COR-L47 (cell line): ENCODE results near the gene PGAM5.
"Not testable (repeated sequence)": the region's sequence is repeated elsewhere in the genome, so short reads cannot be mapped to it uniquely, and the experiment has no call there.

ENCODE experiments used
- DNase-seq: peaks from one replicate; lab custom pipeline; 2025; lab: John Stamatoyannopoulos, UW

Gene PGAM5

DNA sequence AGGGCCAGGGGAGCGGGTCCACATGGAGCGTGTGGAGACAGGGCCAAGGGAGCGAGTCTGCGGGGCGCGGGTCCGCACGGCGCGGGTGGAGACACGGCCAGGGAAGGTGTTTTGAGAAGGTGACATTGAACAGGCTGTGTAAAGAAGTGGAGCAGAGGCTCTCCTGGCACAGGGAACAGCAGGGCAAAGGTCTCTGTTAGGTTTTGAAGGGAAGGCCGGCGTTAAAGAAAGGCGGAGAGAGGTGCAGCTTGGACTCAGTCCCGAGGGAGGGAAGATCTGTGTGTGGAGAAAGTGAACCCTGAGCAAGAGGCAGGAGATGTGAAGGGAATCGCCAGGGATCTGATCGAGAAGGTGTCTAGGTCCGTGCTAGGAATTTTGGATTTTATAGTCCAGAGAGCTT is 21.4 kb upstream of the PGAM5 start:
- DNase-seq: no peak

DNA sequence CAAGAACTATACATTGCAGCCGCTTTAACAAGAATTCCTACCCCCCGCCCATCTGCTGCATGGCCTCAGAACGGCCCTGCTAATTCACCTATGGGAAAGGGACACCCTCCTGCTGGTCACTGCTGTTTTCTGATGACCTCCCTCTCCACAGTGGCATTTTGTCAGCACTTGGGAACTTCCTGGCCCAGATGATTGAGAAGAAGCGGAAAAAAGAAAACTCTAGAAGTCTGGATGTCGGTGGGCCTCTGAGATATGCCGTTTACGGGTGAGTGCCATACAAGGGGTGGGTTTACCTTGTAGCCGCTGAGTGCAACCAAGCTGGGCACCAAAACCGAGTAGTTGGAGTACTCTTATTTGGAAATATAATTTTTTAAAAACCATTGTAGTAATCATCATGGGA is 20.5 kb upstream of the PGAM5 start:
- DNase-seq: no peak

GRCh38 chr12:132692030-132692429 is 18.6 kb upstream of the PGAM5 start:
- DNase-seq: not testable (repeated sequence)

DNA sequence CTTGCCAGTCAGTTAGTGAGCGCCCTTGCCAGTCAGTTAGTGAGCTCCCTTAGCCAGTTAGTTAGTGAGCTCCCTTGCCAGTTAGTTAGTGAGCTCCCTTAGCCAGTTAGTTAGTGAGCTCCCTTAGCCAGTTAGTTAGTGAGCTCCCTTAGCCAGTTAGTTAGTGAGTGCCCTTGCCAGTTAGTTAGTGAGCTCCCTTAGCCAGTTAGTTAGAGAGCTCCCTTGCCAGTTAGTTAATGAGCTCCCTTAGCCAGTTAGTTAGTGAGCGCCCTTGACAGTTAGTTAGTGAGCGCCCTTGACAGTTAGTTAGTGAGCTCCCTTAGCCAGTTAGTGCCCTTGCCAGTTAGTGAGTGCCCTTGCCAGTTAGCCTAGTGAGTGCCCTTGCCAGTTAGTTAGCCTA is 15.8 kb upstream of the PGAM5 start:
- not testable (repeated sequence) for DNase-seq

DNA sequence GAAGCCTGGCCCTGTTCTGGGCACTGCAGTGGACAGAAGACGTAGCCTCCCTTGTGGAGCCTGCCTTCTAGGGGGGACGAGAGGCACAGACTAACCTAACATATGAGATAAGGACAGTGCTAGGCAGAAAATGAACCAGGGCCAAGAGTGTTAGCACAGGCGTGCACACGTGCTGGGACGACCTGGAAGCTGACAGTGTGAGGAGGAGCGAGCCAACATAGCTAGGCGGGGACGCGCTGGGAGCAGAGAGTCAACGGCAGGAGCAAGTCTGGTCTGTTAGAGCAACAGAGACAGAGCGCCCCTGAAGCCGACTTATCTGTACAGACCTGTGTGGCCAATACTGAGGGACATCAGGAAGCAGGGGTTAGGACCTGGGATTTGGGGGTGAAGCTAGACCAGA is 15.2 kb upstream of the PGAM5 start:
- no peak for DNase-seq

DNA sequence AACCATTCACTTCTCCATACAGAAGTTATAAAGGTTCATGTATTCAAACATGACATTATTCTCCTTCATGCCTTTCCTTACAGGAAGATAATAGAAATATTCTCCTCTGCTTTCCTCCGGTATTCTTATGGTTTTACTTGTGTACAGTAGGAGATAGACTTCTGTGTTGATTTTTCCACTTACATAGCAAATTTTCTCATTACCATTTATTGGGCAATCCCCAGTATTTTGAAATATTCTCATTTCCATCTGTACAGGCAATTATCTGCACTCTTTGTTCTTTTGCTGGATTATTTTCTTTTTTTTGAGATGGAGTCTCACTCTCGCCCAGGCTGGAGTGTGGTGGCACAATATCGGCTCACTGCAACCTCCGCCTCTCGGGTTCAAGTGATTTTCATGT is 12.3 kb upstream of the PGAM5 start:
- DNase-seq: no peak

DNA sequence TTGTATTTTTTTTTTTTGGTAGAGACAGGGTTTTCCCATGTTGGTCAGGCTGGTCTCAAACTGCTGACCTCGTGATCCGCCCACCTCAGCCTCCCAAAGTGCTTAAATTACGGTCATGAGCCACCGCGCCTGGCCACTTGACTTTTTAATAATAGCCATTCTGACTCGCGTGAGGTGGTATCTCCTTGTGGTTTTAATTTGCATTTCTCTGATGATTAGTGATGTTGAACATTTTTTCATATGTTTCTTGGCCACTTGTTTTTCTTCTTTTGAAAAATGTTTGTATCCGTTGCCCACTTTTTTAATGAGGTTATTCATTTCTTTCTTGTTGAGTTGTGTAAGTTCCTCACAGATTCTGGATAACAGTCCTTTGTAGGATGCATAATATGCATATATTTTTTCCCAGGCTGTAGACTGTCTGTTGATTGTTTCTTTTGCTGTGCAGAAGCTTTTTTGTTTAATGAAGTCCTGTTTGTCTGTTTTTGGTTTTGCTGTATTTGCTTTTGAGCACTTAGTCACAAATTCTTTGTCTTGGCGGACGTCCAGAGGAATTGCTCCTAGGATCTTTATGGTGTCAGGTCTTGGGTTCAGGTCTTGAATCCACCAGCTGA is 10.3 kb upstream of the PGAM5 start:
- DNase-seq: no peak

DNA sequence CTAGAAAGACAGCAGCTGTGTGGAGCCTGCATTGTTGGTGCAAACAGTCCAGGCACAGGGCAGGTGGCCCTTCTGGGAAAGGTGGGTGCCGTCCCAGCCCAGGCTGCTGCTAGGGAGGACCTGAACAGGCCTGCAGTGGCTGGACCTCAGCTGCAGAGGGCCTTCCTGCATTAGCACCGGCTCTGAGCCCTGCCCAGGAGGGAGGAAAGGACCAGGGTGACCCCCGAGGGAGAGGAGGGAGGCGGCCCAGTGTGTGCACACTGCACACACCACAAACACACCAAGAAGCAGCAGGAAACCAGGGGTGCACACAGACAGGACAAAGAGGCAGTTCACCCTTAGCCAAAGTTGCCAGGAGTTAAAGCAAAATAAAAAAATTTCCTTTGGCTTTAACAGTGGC is 8.0 kb upstream of the PGAM5 start:
- no peak for DNase-seq

GRCh38 chr12:132703641-132704040 is 7.0 kb upstream of the PGAM5 start:
- DNase-seq: no peak

GRCh38 chr12:132707241-132707640 is 3.4 kb upstream of the PGAM5 start:
- no peak for DNase-seq

GRCh38 chr12:132708150-132708549 is 2.5 kb upstream of the PGAM5 start:
- no peak for DNase-seq

DNA sequence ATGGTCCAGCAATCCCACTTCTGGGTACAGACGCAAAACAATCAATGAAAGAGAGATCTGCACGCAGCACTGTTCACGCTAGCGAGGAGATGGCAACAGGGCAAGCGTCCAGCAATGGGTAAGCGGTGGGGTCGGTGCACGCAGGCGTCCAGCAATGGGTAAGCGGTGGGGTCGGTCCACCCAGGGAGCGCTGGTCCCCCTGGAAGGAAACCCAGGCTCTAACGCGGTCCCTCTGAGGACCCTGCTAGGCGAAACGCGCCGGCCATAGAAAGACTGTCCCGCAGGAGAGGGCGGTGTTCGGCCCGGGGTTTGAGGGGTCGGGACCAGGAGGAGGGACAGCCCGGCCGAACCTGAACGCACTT is 618 bp upstream of the PGAM5 start:
- DNase-seq: no peak

- DNase-seq: no peak
Observed at GRCh38 chr12:132711080-132711843, 620 bp downstream of the PGAM5 start.

GRCh38 chr12:132713123-132713522 is 2.5 kb downstream of the PGAM5 start:
- no peak for DNase-seq

GRCh38 chr12:132715874-132716273 is 5.2 kb downstream of the PGAM5 start:
- DNase-seq: no peak

DNA sequence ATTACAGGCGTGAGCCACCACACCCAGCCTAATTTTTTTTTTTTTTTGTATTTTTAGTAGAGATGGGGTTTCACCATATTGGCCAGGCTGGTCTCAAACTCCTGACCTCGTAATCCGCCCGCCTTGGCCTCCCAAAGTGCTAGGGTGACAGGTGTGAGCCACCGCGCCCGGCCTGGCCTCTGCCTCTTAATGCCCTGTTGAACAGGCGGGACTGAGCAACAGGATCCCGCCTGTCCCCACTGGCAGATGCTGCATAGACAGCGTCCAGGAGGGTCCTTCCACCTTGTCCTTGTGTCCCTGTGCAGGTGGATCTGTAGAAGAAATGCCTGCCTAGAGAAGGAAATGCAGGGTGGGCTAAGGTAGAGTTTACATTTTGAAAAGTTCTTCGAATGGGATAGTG is 5.7 kb downstream of the PGAM5 start:
- no peak for DNase-seq

DNA sequence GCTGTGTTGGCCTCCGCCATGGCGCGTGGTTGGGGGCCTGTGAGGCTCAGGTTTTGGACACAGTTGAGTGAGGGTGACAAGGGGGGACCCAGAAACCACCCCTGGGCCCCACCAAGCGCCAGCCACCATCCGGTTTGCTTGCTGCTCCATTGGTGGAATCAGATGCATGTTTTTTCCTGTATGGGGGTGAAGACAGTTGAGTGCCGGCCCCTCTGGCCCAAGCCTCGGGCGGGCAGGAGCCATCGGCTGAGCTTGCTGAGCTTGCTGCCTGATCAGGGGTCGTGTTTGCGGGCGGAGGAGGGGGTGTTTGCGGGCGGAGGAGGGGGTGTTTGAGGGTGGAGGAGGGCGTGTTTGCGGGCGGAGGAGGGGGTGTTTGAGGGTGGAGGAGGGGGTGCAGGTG is 6.4 kb downstream of the PGAM5 start:
- DNase-seq: no peak

DNA sequence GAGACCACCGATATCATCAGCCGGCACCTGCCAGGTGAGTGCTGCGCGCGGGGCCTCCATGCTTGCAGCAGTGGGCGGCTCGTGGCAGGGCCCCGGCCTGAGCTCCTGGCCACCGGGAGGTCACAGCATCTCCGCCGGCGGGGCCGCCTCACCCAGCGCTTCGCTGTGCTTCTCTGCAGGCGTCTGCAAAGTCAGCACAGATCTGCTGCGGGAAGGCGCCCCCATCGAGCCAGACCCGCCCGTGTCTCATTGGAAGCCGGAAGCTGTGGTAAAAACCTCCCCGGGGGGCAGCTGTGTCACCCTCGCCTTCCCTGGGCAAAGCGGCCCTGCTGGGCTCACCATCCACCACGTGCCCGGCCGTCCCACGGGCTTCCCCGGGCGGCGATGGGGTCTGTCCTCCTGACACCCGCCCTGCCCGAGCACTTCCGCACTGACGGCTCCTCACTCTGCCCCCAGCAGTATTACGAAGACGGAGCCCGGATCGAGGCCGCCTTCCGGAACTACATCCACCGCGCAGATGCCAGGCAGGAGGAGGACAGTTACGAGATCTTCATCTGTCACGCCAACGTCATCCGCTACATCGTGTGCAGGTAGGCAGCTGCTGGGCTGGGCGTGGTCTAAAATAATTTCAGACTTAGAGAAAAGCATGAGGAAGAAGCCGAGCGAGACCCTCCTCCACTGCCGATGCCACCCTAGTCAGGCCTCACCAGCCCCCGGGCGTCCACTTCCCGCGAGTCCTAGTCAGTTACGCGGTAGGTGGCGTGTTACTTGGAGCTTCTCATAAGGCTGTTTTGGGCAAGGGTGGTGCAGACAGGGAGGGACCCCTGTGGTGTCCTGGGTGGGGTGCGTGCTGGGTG is 7.1 kb downstream of the PGAM5 start:
- no peak for DNase-seq

DNA sequence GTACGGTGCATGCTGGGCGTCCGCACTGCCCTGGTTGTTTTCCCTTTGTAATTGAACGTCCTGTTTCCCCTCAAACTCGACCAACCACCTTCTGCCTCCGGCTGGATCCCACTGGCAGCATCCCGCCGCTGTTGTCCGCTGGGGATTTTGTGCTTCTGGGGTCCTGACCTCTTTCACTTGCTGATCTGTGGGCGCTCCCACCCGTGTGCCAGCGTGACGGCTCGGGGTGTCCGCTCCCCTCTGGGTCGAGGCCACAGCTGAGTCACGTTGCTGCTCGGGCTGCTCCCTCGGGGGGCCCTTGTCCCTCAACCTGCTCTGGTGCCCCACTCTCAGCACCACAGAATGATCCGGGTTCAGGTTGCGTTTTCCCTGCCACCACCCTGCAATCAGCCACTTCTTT is 8.0 kb downstream of the PGAM5 start:
- no peak for DNase-seq

DNA sequence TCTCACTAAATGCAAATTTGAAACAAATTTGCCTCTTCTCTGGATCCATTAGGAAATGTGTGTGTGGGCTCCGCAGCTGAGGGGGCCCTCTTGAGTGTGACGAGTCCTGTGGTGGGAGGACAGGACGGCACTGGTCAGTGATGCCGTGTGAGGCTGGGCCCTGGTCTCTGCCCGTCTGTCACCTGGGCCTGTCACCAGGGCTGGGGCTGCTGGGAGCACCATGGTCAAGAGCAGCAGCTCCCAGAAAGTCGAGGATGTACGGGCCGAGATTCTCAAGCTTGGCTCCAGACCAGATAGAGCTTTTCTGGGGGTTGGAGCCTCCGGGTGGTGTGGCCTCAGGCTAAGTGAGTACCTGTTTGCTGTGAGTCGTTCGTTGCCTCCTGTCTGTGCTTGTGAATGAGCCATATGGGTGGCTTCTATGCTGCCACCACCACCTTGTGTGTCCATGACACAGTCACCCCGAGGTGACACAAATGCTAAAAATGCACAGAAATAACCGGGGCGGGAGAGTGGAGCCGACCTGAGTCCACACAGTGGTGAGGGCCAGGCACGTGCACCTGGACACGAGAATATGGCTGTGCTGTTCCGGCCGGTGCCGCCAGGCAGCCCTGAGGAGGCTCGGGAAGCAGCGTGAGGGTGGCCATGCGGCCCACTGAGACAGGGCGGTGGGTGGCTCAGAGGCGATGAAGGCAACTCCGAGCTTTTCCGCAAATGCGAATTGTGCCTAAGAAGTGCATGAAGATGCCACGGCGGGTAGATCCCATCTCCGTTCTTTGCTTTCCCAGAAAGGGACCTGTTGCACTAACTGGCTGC is 8.7 kb downstream of the PGAM5 start:
- no peak for DNase-seq

- DNase-seq: no peak
Observed at GRCh38 chr12:132719954-132720324, 9.3 kb downstream of the PGAM5 start.

DNA sequence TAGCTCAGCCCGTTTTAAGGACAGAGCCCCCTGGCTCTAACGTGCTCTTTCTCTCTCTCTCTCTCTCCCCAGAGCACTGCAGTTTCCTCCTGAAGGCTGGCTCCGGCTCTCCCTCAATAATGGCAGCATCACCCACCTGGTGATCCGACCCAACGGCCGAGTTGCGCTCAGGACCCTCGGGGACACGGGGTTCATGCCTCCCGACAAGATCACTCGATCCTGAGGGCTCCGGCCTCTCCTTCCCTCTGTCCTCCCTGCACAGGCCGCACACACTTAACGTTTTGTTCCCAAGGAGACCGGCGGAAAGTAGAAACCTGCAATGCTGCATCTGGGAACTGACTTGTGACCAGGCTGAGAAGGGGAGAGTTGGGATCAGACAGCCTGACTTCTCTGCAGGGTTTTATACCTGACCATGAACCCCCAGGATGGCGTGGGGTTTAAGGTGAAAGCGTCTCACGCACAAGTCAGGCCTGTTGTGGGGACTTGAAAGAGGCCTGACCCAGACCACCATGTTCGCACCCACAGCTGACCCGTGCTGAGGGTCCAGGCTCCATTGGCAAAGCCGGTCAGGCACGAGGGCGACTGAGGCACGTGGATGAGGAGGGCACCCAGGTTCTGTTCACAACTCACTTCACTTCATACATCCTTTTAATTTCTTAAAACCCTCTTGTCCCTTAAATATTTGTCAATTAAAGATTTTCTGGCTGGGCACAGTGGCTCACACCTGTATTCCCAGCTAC is 10.1 kb downstream of the PGAM5 start:
- no peak for DNase-seq
